HG03135 (cell line): ENCODE results near the gene PNMA6A.
A peak's percentile ranks its signal among the peaks of the same experiment; 100 is the strongest.
"Not testable (repeated sequence)": the region's sequence is repeated elsewhere in the genome, so short reads cannot be mapped to it uniquely, and the experiment has no call there.

ENCODE experiments used
- ATAC-seq: cut with Tn5 transposase; IDR thresholded peaks from one replicate; pipeline ENCODE4 v1.9.1; 2021; ENCODE audit warnings: mild to moderate bottlenecking, moderate library complexity; ENCODE audit not compliant: unreplicated experiment

Gene PNMA6A

GRCh38 chrX:153071909-153072583 is at the start of gene PNMA6A:
TSS of gene PNMA6A (plus strand) at chrX:153072454. CDS start at chrX:153073063, 609 bp downstream.
- not testable (repeated sequence) for ATAC-seq

- not testable (repeated sequence) for ATAC-seq
Observed at GRCh38 chrX:153026501-153026900, 45.8 kb upstream of the PNMA6A start.

GRCh38 chrX:153028487-153028886 is 43.8 kb upstream of the PNMA6A start:
- ATAC-seq: not testable (repeated sequence)

GRCh38 chrX:153029162-153029561 is 43.1 kb upstream of the PNMA6A start:
- no peak for ATAC-seq

- ATAC-seq: no peak
Observed at GRCh38 chrX:153029875-153030274, 42.4 kb upstream of the PNMA6A start.

- ATAC-seq: no peak
Observed at GRCh38 chrX:153030801-153031200, 41.5 kb upstream of the PNMA6A start.

- ATAC-seq: peak; percentile 88
Observed at GRCh38 chrX:153032397-153033118, 39.7 kb upstream of the PNMA6A start.

- no peak for ATAC-seq
Observed at GRCh38 chrX:153049093-153049492, 23.2 kb upstream of the PNMA6A start.

- no peak for ATAC-seq
Observed at GRCh38 chrX:153052534-153052933, 19.7 kb upstream of the PNMA6A start.

- ATAC-seq: no peak
Observed at GRCh38 chrX:153055871-153056749, 16.1 kb upstream of the PNMA6A start, which contains the start of gene PNMA3. TSS of gene PNMA3 (plus strand) at chrX:153056470. CDS start at chrX:153057056, 586 bp downstream.

GRCh38 chrX:153057281-153057680 is 15.0 kb upstream of the PNMA6A start:
- ATAC-seq: no peak

GRCh38 chrX:153059191-153060094 is 12.8 kb upstream of the PNMA6A start:
- no peak for ATAC-seq

GRCh38 chrX:153060095-153060445 is 12.2 kb upstream of the PNMA6A start:
- ATAC-seq: no peak

- ATAC-seq: no peak
Observed at GRCh38 chrX:153061732-153062131, 10.5 kb upstream of the PNMA6A start.

- no peak for ATAC-seq
Observed at GRCh38 chrX:153063315-153063714, 8.9 kb upstream of the PNMA6A start.

GRCh38 chrX:153064061-153064460 is 8.2 kb upstream of the PNMA6A start:
- ATAC-seq: no peak

GRCh38 chrX:153065389-153065788 is 6.9 kb upstream of the PNMA6A start:
- no peak for ATAC-seq

GRCh38 chrX:153066402-153066801 is 5.9 kb upstream of the PNMA6A start:
- not testable (repeated sequence) for ATAC-seq

- not testable (repeated sequence) for ATAC-seq
Observed at GRCh38 chrX:153073331-153073730, 1.1 kb downstream of the PNMA6A start.

- ATAC-seq: no peak
Observed at GRCh38 chrX:153074262-153074899, 2.1 kb downstream of the PNMA6A start.
